ENCODE results near the gene TPO.
"Not testable (repeated sequence)": the region's sequence is repeated elsewhere in the genome, so short reads cannot be mapped to it uniquely, and the experiment has no call there.

TPO gene

GRCh38 chr2:1405967-1406366 is 7.3 kb upstream of the TPO start:
- no peak for DNase-seq (ENCODE audit: low read depth)

GRCh38 chr2:1406434-1406833 is 6.8 kb upstream of the TPO start:
- no peak for DNase-seq (ENCODE audit: low read depth)

- no peak for DNase-seq (ENCODE audit: low read depth)
These were observed 5.2 kb upstream of the TPO start for GRCh38 chr2:1407950-1408675.

GRCh38 chr2:1414121-1414520 is 858 bp downstream of the TPO start:
- no peak for DNase-seq (ENCODE audit: low read depth)

GRCh38 chr2:1414901-1415300 is 1.6 kb downstream of the TPO start:
- DNase-seq (ENCODE audit: low read depth), result not testable (repeated sequence)

- DNase-seq (ENCODE audit: low read depth), result no peak
These were observed 2.2 kb downstream of the TPO start for GRCh38 chr2:1415501-1415900.

- no peak for DNase-seq (ENCODE audit: low read depth)
These were observed 5.3 kb downstream of the TPO start for GRCh38 chr2:1418566-1418965.

GRCh38 chr2:1420746-1421480 is 7.7 kb downstream of the TPO start:
- DNase-seq (ENCODE audit: low read depth), result no peak

GRCh38 chr2:1421731-1422130 is 8.5 kb downstream of the TPO start:
- DNase-seq (ENCODE audit: low read depth), result no peak

GRCh38 chr2:1422131-1422530 is 8.9 kb downstream of the TPO start:
- no peak for DNase-seq (ENCODE audit: low read depth)

GRCh38 chr2:1422716-1423285 is 9.5 kb downstream of the TPO start:
- no peak for DNase-seq (ENCODE audit: low read depth)

GRCh38 chr2:1427086-1427485 is 13.8 kb downstream of the TPO start:
- DNase-seq (ENCODE audit: low read depth), result no peak

GRCh38 chr2:1429895-1430294 is 16.6 kb downstream of the TPO start:
- DNase-seq (ENCODE audit: low read depth), result no peak

- DNase-seq (ENCODE audit: low read depth), result no peak
These were observed 17.2 kb downstream of the TPO start for GRCh38 chr2:1430491-1430890.

- DNase-seq (ENCODE audit: low read depth), result no peak
These were observed 18.7 kb downstream of the TPO start for GRCh38 chr2:1431886-1432400.

- DNase-seq (ENCODE audit: low read depth), result no peak
These were observed 19.5 kb downstream of the TPO start for GRCh38 chr2:1432726-1433125.

- DNase-seq (ENCODE audit: low read depth), result no peak
These were observed 23.1 kb downstream of the TPO start for GRCh38 chr2:1436369-1436768.

GRCh38 chr2:1437101-1437500 is 23.8 kb downstream of the TPO start:
- no peak for DNase-seq (ENCODE audit: low read depth)

- no peak for DNase-seq (ENCODE audit: low read depth)
These were observed 24.3 kb downstream of the TPO start for GRCh38 chr2:1437537-1437936.

GRCh38 chr2:1438972-1439371 is 25.7 kb downstream of the TPO start:
- no peak for DNase-seq (ENCODE audit: low read depth)

GRCh38 chr2:1440581-1440980 is 27.3 kb downstream of the TPO start:
- DNase-seq (ENCODE audit: low read depth), result no peak

- peak; percentile 6 for DNase-seq (ENCODE audit: low read depth)
These were observed 33.0 kb downstream of the TPO start for GRCh38 chr2:1446301-1446700.

GRCh38 chr2:1448009-1448408 is 34.7 kb downstream of the TPO start:
- DNase-seq (ENCODE audit: low read depth), result no peak
